SK-MEL-5 (cell line): ENCODE data around the gene NUB1. TPM values are rescaled to one million over a fixed set of nuclear protein-coding genes. Genes with fewer than 3 reads are reported as not detected.

Experiments
- DNase-seq: peaks from one replicate; pipeline ENCODE4 v3.0.0-alpha.2; 2016; ENCODE audit warnings: low read depth, low spot score
- in situ Hi-C: cut with HindIII; loops from 2 replicates; pipeline ENCODE4 v1.10.0; 2016; ENCODE audit warnings: low sequenced_read_pairs, high pct_unique_total_duplicates, low pct_unique_long_range_greater_than_20kb
- total RNA-seq: library from RNA; depleted of rRNA; stranded (reverse); fragments of >200 nt; shearing (Covaris generic); gene quantifications from 2 replicates; pipeline ENCODE4 v1.2.3, GENCODE V29; 2014

NUB1 gene
- total RNA-seq, 1 experiment from 2014 or later: 80.6 TPM

- in situ Hi-C loops: no loop called here
- DNase-seq: no peak
These were observed 49.2 kb downstream of the NUB1 start for GRCh38 chr7:151390598-151391357.

GRCh38 chr7:151391358-151391730 is 49.7 kb downstream of the NUB1 start:
- in situ Hi-C loops: no loop called here
- DNase-seq: no peak

- no peak for DNase-seq
- in situ Hi-C loops: no loop called here
These were observed 50.4 kb downstream of the NUB1 start for GRCh38 chr7:151392002-151392401.

GRCh38 chr7:151392426-151392825 is 50.8 kb downstream of the NUB1 start:
- in situ Hi-C loops: no loop called here
- DNase-seq: no peak

- in situ Hi-C loops: no loop called here
- DNase-seq: no peak
These were observed 51.7 kb downstream of the NUB1 start for GRCh38 chr7:151393031-151393977.

- in situ Hi-C loops: no loop called here
- DNase-seq: no peak
These were observed 52.7 kb downstream of the NUB1 start for GRCh38 chr7:151394076-151395035.

GRCh38 chr7:151395036-151395367 is 53.4 kb downstream of the NUB1 start:
- DNase-seq: no peak
- in situ Hi-C loops: no loop called here

- in situ Hi-C loops: no loop called here
- DNase-seq: no peak
These were observed 54.8 kb downstream of the NUB1 start for GRCh38 chr7:151396328-151396970.

GRCh38 chr7:151397026-151397425 is 55.4 kb downstream of the NUB1 start:
- in situ Hi-C loops: no loop called here
- no peak for DNase-seq

GRCh38 chr7:151398446-151399304 is 57.1 kb downstream of the NUB1 start:
- DNase-seq: no peak
- in situ Hi-C loops: no loop called here

GRCh38 chr7:151399305-151399601 is 57.6 kb downstream of the NUB1 start:
- DNase-seq: no peak
- in situ Hi-C loops: no loop called here

- in situ Hi-C loops: no loop called here
- no peak for DNase-seq
These were observed 58.3 kb downstream of the NUB1 start for GRCh38 chr7:151399906-151400305.

- in situ Hi-C loops: no loop called here
- DNase-seq: no peak
These were observed 59.2 kb downstream of the NUB1 start for GRCh38 chr7:151400626-151401315.

- no peak for DNase-seq
- in situ Hi-C loops: no loop called here
These were observed 60.6 kb downstream of the NUB1 start for GRCh38 chr7:151402029-151402835.

GRCh38 chr7:151403764-151404163 is 62.2 kb downstream of the NUB1 start:
- DNase-seq: no peak
- in situ Hi-C loops: no loop called here
